ENCODE results near the gene ANGPTL2. TPM values are rescaled to one million over a fixed set of nuclear protein-coding genes. Genes with fewer than 3 reads are reported as not detected.

Gene ANGPTL2
- total and polyA plus RNA-seq, 2 experiments from 2014 or later, result 18.0 to 25.6 TPM

GRCh38 chr9:127144670-127145445 is 22.4 kb upstream of the ANGPTL2 start:
- no peak overlapping the region for H2AFZ ChIP-seq
- WGBS (ENCODE audit: low lambda C conversion rate, missing lambda C conversion rate), result 83% methylated on average over 8 of the region's 8 CpGs
- H3K27me3 ChIP-seq, result no peaks in the 10 kb centered on the region
- no peaks in the 10 kb centered on the region for H4K20me1 ChIP-seq (ENCODE audit: insufficient read depth, poor library complexity, severe bottlenecking)
- TF ChIP-seq CTCF (IDR thresholded peaks at IDR 0.05; ENCODE audit: poor library complexity) (no peak), EZH2phosphoT487 (IDR thresholded peaks at IDR 0.05; ENCODE audit: low read depth, severe bottlenecking, unreplicated experiment) (no peak), EZH2 (IDR thresholded peaks at IDR 0.05; ENCODE audit: borderline replicate concordance) (no peak)
- no peak overlapping the region for H3K27ac ChIP-seq
- no peaks in the 10 kb centered on the region for H3K36me3 ChIP-seq (replicated peaks; ENCODE audit: insufficient read depth, low read depth)
- H3K9me3 ChIP-seq (ENCODE audit: low read depth), result no peaks in the 10 kb centered on the region
- no peak for DNase-seq (ENCODE audit: low spot score)
- no peak overlapping the region for H3K4me3 ChIP-seq
- H3K9me2 ChIP-seq (replicated peaks; ENCODE audit: insufficient read depth), result no peaks in the 10 kb centered on the region
- no peaks in the 10 kb centered on the region for H3K79me2 ChIP-seq
- no peaks in the 10 kb centered on the region for H3K4me1 ChIP-seq (ENCODE audit: insufficient read depth)
- no peak overlapping the region for H3K4me2 ChIP-seq

- H3K36me3 ChIP-seq (replicated peaks; ENCODE audit: insufficient read depth, low read depth), result no peaks in the 10 kb centered on the region
- WGBS (ENCODE audit: low lambda C conversion rate, missing lambda C conversion rate), result 94% methylated on average over 8 of the region's 8 CpGs
- no peaks in the 10 kb centered on the region for H4K20me1 ChIP-seq (ENCODE audit: insufficient read depth, poor library complexity, severe bottlenecking)
- TF ChIP-seq EZH2 (IDR thresholded peaks at IDR 0.05; ENCODE audit: borderline replicate concordance), result no peak
- no peaks in the 10 kb centered on the region for H3K79me2 ChIP-seq
- no peak overlapping the region for H3K4me3 ChIP-seq
- H3K9me3 ChIP-seq (ENCODE audit: low read depth), result no peaks in the 10 kb centered on the region
- no peak overlapping the region for H3K4me2 ChIP-seq
- DNase-seq (ENCODE audit: low spot score), result no peak
- H3K4me1 ChIP-seq (ENCODE audit: insufficient read depth), result no peaks in the 10 kb centered on the region
- H3K27me3 ChIP-seq, result no peaks in the 10 kb centered on the region
- H3K9me2 ChIP-seq (replicated peaks; ENCODE audit: insufficient read depth), result no peaks in the 10 kb centered on the region
- H2AFZ ChIP-seq, result no peak overlapping the region
- H3K27ac ChIP-seq, result no peak overlapping the region
These were observed 21.6 kb upstream of the ANGPTL2 start for GRCh38 chr9:127143920-127144465.

DNA sequence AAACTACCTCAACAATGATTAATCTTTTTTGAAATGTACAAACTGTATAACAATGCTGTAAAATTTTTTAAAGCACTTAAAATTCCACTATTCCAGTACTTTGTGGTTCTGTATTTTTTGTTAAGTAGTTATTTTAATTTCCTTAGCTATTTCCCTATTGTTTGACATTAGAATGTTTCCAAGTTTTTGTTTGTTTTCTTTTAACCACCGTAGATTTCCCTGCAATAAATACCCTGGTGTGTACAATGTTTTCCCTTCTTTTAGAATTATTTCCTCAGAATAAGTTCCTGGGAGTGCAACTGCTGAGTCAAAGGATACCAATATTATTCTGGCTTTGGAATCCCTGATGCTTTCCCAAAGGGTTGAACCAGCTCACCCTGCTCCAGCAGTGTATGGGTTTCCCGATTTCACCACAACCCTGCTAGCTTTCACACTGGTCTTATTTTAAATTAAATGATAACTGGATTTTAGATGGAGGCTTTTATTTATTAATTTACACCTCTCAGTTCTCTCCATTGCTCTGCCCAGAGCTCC is 20.6 kb upstream of the ANGPTL2 start:
- TF ChIP-seq EZH2phosphoT487 (IDR thresholded peaks at IDR 0.05; ENCODE audit: low read depth, severe bottlenecking, unreplicated experiment) (no peak), EZH2 (IDR thresholded peaks at IDR 0.05; ENCODE audit: borderline replicate concordance) (no peak)
- DNase-seq (ENCODE audit: low spot score), result no peak
- no peaks in the 10 kb centered on the region for H3K36me3 ChIP-seq (replicated peaks; ENCODE audit: insufficient read depth, low read depth)
- 59% methylated on average over 2 of the region's 2 CpGs for WGBS (ENCODE audit: low lambda C conversion rate, missing lambda C conversion rate)
- H3K27me3 ChIP-seq, result no peaks in the 10 kb centered on the region
- H4K20me1 ChIP-seq (ENCODE audit: insufficient read depth, poor library complexity, severe bottlenecking), result no peaks in the 10 kb centered on the region
- H2AFZ ChIP-seq, result no peak overlapping the region
- H3K4me1 ChIP-seq (ENCODE audit: insufficient read depth), result no peaks in the 10 kb centered on the region
- no peaks in the 10 kb centered on the region for H3K9me3 ChIP-seq (ENCODE audit: low read depth)
- H3K9me2 ChIP-seq (replicated peaks; ENCODE audit: insufficient read depth), result no peaks in the 10 kb centered on the region
- H3K27ac ChIP-seq, result no peak overlapping the region
- no peaks in the 10 kb centered on the region for H3K79me2 ChIP-seq
- H3K4me3 ChIP-seq, result no peak overlapping the region
- H3K4me2 ChIP-seq, result no peak overlapping the region

DNA sequence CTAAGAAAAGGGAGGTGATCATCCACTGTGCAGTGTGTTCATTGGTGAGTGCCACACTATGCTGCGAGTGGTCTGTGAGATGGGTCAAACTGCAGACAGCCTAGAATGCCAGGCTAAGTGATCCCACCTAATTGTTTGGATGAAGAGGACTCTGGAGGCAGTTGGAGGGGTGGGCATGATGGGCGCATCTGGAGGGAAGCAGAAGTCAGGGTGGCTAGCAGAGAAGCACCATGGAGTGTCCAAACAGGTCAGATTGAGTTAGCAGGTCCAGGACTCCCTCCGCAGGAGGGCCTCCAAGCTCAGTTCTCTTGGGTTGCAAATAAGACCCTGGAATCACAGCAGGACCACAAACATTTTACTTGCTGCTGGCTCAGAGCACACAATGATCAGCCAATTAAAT is 19.9 kb upstream of the ANGPTL2 start:
- Histone ChIP-seq H3K9me3 (ENCODE audit: low read depth) (no peaks in the 10 kb centered on the region), H3K4me1 (ENCODE audit: insufficient read depth) (no peaks in the 10 kb centered on the region), H3K4me3 (no peak overlapping the region), H3K9me2 (replicated peaks; ENCODE audit: insufficient read depth) (no peaks in the 10 kb centered on the region), H3K36me3 (replicated peaks; ENCODE audit: insufficient read depth, low read depth) (no peaks in the 10 kb centered on the region), H3K4me2 (no peak overlapping the region), H3K27ac (no peak overlapping the region), H3K27me3 (no peaks in the 10 kb centered on the region), H4K20me1 (ENCODE audit: insufficient read depth, poor library complexity, severe bottlenecking) (no peaks in the 10 kb centered on the region), H2AFZ (no peak overlapping the region), H3K79me2 (no peaks in the 10 kb centered on the region)
- no peak for DNase-seq (ENCODE audit: low spot score)
- 89% methylated on average over 3 of the region's 3 CpGs for WGBS (ENCODE audit: low lambda C conversion rate, missing lambda C conversion rate)
- no peak for TF ChIP-seq CTCF (IDR thresholded peaks at IDR 0.05; ENCODE audit: poor library complexity)
- no peak for TF ChIP-seq EZH2 (IDR thresholded peaks at IDR 0.05; ENCODE audit: borderline replicate concordance)
- TF ChIP-seq EZH2phosphoT487 (IDR thresholded peaks at IDR 0.05; ENCODE audit: low read depth, severe bottlenecking, unreplicated experiment), result no peak
